B cell (primary cell): ENCODE data around the gene ACSL4. TPM values are rescaled to one million over a fixed set of nuclear protein-coding genes. Genes with fewer than 3 reads are reported as not detected.

Source experiments
- ATAC-seq: fragments of 200-7000 bp; cut with Tn5 transposase; one replicate; pipeline ENCODE4 v1.10.0; 2021; ENCODE audit warnings: low read depth, mild to moderate bottlenecking, moderate number of reproducible peaks, moderate library complexity
- CTCF ChIA-PET: fragments of 350-600 bp; sonication (Branson Sonifier 250); formaldehyde crosslinking; loops from one replicate; lab custom pipeline; 2021; ENCODE audit warnings: antibody characterized with exemption, inconsistent platforms; lab: Charles Lee
- POLR2A ChIA-PET: fragments of 350-600 bp; sonication (Branson Sonifier 250); formaldehyde crosslinking; loops from one replicate; lab custom pipeline; 2021; ENCODE audit warnings: antibody characterized with exemption; lab: Charles Lee
- DNase-seq: peaks from one replicate; pipeline ENCODE4 v3.0.0; 2013
- H2AFZ ChIP-seq: 2 replicates; pipeline ENCODE4 v1.6.1; 2012; ENCODE audit warnings: mild to moderate bottlenecking, low read depth, low read length; ENCODE audit not compliant: insufficient read depth, poor library complexity, severe bottlenecking
- H3K27ac ChIP-seq, 2 donors: 1 replicate in 1 of 2; 2 replicates in 1 of 2; pipeline ENCODE4 v1.5.1; 2012 to 2013; ENCODE audit warnings: low read length in 2 of 2, mild to moderate bottlenecking in 2 of 2, moderate library complexity in 1 of 2
- H3K27me3 ChIP-seq, 4 experiments: fragments of 200-600 bp in 1 of 4; sonication (generic) in 1 of 4; replicated peaks in 1 of 4; 1 replicate in 2 of 4; 2 replicates in 2 of 4; pipeline versions ENCODE4 v1.6.1 to v1.7.0; 2013 to 2016; ENCODE audit warnings: low read length in 3 of 4, mild to moderate bottlenecking in 2 of 4, mixed read lengths in 1 of 4, moderate library complexity in 1 of 4; ENCODE audit not compliant: insufficient read depth in 4 of 4, control insufficient read depth in 3 of 4; ENCODE audit errors: control extremely low read depth in 1 of 4
- H3K36me3 ChIP-seq, 2 experiments: replicated peaks in 1 of 2; 1 replicate in 1 of 2; 2 replicates in 1 of 2; pipeline versions ENCODE4 v1.6.1 to v1.7.1; 2013; ENCODE audit warnings: low read length in 1 of 2; ENCODE audit not compliant: insufficient read depth in 2 of 2, control insufficient read depth in 1 of 2; ENCODE audit errors: control extremely low read depth in 1 of 2, extremely low read depth in 1 of 2
- H3K4me1 ChIP-seq, 2 donors: fragments of 200-600 bp in 1 of 2; sonication (generic) in 1 of 2; 1 replicate in 1 of 2; 2 replicates in 1 of 2; pipeline versions ENCODE4 v1.5.1 to v1.6.1; 2013 to 2017; ENCODE audit warnings: low read length in 2 of 2; ENCODE audit not compliant: control insufficient read depth in 2 of 2, insufficient read depth in 2 of 2
- H3K4me2 ChIP-seq: replicated peaks from 2 replicates; pipeline ENCODE3; 2012; ENCODE audit warnings: mild to moderate bottlenecking, low read depth, low read length; ENCODE audit not compliant: poor library complexity, severe bottlenecking
- H3K4me3 ChIP-seq, 5 experiments: fragments of 200-600 bp in 1 of 5; sonication (generic) in 1 of 5; 1 replicate in 3 of 5; 2 replicates in 2 of 5; pipeline versions ENCODE4 v1.5.1 to v1.7.0; 2011 to 2016; ENCODE audit warnings: low read length in 4 of 5, mild to moderate bottlenecking in 4 of 5, low read depth in 2 of 5, control low read depth in 1 of 5, moderate library complexity in 1 of 5; ENCODE audit not compliant: insufficient read depth in 1 of 5; ENCODE audit errors: control extremely low read depth in 1 of 5, extremely low read depth in 1 of 5
- H3K79me2 ChIP-seq: fragments of 200-600 bp; sonication (generic); one replicate; pipeline ENCODE4 v1.6.0; 2016; ENCODE audit warnings: low read length; ENCODE audit not compliant: control insufficient read depth, insufficient read depth
- H3K9ac ChIP-seq: fragments of 200-600 bp; sonication (generic); 2 replicates; pipeline ENCODE4 v1.6.1; 2017; ENCODE audit warnings: mild to moderate bottlenecking, low read length, moderate library complexity
- H3K9me3 ChIP-seq, 3 donors: one replicate each; pipeline versions ENCODE4 v1.6.1 to v1.7.1; 2013; ENCODE audit warnings: low read length in 2 of 3; ENCODE audit not compliant: control insufficient read depth in 2 of 3, insufficient read depth in 1 of 3; ENCODE audit errors: control extremely low read depth in 1 of 3
- H4K20me1 ChIP-seq: 2 replicates; pipeline ENCODE4 v1.6.0; 2012; ENCODE audit warnings: mild to moderate bottlenecking, low read length; ENCODE audit not compliant: insufficient read depth, control insufficient read depth, poor library complexity, severe bottlenecking
- H3K27ac Mint-ChIP-seq: one replicate; pipeline ENCODE4 v1.8.0; 2021; ENCODE audit warnings: mixed read lengths
- H3K27me3 Mint-ChIP-seq: one replicate; pipeline ENCODE4 v1.8.0; 2021; ENCODE audit warnings: mixed read lengths
- H3K4me1 Mint-ChIP-seq: one replicate; pipeline ENCODE4 v1.8.0; 2021; ENCODE audit warnings: mixed read lengths
- H3K4me3 Mint-ChIP-seq: one replicate; pipeline ENCODE4 v1.8.0; 2021; ENCODE audit warnings: mixed read lengths
- H3K9me3 Mint-ChIP-seq: one replicate; pipeline ENCODE4 v1.8.0; 2022; ENCODE audit warnings: mixed read lengths; ENCODE audit not compliant: insufficient read depth
- EZH2 ChIP-seq: IDR thresholded peaks from 2 replicates; pipeline ENCODE4 v1.6.1; 2012; ENCODE audit warnings: borderline replicate concordance, low read depth, mild to moderate bottlenecking, moderate library complexity, low read length; ENCODE audit not compliant: insufficient read depth, poor library complexity, severe bottlenecking
- WGBS: methylation state at CpG from one replicate; pipeline ENCODE4 v1.1.5; 2013; ENCODE audit warnings: missing lambda C conversion rate; ENCODE audit not compliant: insufficient coverage; 5-methylcytosine and 5-hydroxymethylcytosine counted together
- intact Hi-C: fragments of 100-400 bp; cut with micrococcal nuclease; formaldehyde crosslinking; loops from one replicate; pipeline ENCODE4 v1.10.0; 2022
- polyA plus RNA-seq: library from polyadenylated mRNA; depleted of rRNA; stranded (reverse); fragments of >200 nt; gene quantifications from 2 replicates; pipeline ENCODE4 v1.2.3, GENCODE V29; 2012
- total RNA-seq, 2 donors: library from RNA; stranded (reverse); fragments of 120-200 nt in 1 of 2; gene quantifications; 1 replicate in 1 of 2; 2 replicates in 1 of 2; pipeline versions ENCODE4 v1.2.3 to v1.2.4, GENCODE V29; 2013 to 2022
- TF ChIP-seq, protein P1 (sequence below): fragments of 200-600 bp; IDR thresholded peaks from one replicate; pipeline ENCODE4 v1.8.0; 2022; ENCODE audit warnings: antibody characterized with exemption, mild to moderate bottlenecking

ACSL4 gene
- total and polyA plus RNA-seq, 2 donors (not counting 1 experiment from before 2014, with no cell fraction given), result 4.0 to 29.1 TPM

DNA sequence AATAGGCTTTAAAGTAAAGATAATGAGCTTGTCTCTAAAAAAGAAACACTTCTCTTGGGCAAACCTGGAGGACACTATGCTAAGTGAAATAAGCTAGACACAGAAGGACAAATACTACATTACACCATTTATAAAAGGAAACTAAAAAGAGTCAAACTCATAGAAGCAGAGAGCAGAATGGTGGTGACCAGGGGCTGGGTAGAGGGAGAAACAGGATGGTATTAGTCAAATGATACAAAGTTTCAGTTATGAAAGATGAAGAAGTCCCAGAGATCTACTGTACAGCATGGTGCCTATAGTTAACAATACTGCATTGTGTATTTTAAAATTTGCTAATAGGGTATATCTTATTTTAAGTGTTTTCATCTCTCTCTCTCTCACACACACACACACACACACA, 28.5 kb downstream of the ACSL4 start:
- CTCF ChIA-PET, result interaction anchor here (1.6 kb wide), 2 partner anchors 8 to 152 kb away, joined by 4 read pairs; no protein-coding TSS in a partner anchor
- Histone ChIP-seq H3K27me3 (no peaks in the 10 kb centered on the region), H3K9ac (no peak overlapping the region), H3K9me3 (no peaks in the 10 kb centered on the region), H3K4me3 (no peak overlapping the region), H2AFZ (no peak overlapping the region), H4K20me1 (peaks cover 4% of the 10 kb centered on the region), H3K36me3 (no peaks in the 10 kb centered on the region), H3K4me2 (no peak overlapping the region), H3K4me1 (peaks cover 24 to 25% of the 10 kb centered on the region in 2 donors), H3K79me2 (peaks cover 47% of the 10 kb centered on the region), H3K27ac (no peak overlapping the region)
- no peaks in the 10 kb centered on the region for H3K9me3 Mint-ChIP-seq
- peaks cover 38% of the 10 kb centered on the region for H3K4me1 Mint-ChIP-seq
- H3K27ac Mint-ChIP-seq, result no peak overlapping the region
- H3K27me3 Mint-ChIP-seq, result no peaks in the 10 kb centered on the region
- no peak for DNase-seq
- POLR2A ChIA-PET, result no interaction called here
- ATAC-seq, result no peak
- no peak for TF ChIP-seq EZH2
- TF ChIP-seq, protein P1, sequence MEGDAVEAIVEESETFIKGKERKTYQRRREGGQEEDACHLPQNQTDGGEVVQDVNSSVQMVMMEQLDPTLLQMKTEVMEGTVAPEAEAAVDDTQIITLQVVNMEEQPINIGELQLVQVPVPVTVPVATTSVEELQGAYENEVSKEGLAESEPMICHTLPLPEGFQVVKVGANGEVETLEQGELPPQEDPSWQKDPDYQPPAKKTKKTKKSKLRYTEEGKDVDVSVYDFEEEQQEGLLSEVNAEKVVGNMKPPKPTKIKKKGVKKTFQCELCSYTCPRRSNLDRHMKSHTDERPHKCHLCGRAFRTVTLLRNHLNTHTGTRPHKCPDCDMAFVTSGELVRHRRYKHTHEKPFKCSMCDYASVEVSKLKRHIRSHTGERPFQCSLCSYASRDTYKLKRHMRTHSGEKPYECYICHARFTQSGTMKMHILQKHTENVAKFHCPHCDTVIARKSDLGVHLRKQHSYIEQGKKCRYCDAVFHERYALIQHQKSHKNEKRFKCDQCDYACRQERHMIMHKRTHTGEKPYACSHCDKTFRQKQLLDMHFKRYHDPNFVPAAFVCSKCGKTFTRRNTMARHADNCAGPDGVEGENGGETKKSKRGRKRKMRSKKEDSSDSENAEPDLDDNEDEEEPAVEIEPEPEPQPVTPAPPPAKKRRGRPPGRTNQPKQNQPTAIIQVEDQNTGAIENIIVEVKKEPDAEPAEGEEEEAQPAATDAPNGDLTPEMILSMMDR, result no peak
- H3K4me3 Mint-ChIP-seq, result no peak overlapping the region
- intact Hi-C loops, result no loop called here

DNA sequence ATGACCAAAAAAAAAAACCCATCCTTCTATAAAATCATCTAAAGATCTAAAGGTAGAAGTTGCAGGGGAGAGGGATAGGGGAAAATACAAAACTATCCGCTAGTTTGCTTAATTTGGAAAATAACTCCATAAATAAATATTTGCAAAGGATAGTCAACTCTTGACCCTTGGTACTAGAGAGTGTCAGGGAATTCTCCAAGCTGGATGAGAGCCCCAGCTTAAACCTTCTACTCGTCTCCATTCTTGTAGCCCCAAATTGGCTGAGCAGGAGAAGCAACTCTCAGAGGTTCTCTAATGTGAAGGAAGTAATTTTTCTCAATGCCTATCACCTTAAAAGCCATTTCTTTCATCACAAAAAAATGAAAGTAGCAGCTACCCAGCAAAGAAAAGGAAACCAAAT, 35.2 kb downstream of the ACSL4 start:
- intact Hi-C loops, result no loop called here
- Histone ChIP-seq H3K9ac (no peak overlapping the region), H3K79me2 (peaks cover 46% of the 10 kb centered on the region), H3K4me3 (no peak overlapping the region), H3K4me2 (no peak overlapping the region), H3K4me1 (no peaks in the 10 kb centered on the region), H2AFZ (no peak overlapping the region), H4K20me1 (peaks cover 4% of the 10 kb centered on the region), H3K36me3 (peaks cover 0 to 4% of the 10 kb centered on the region in 2 experiments), H3K9me3 (no peaks in the 10 kb centered on the region), H3K27me3 (no peaks in the 10 kb centered on the region), H3K27ac (no peak overlapping the region)
- ChIA-PET CTCF (interaction anchor here (1.0 to 1.1 kb wide), 2 partner anchors 12 to 448 kb away, joined by 3 read pairs; no protein-coding TSS in a partner anchor), POLR2A (interaction anchor here (0.5 kb wide), 1 partner anchor 1917 kb away, joined by 3 read pairs; no protein-coding TSS in a partner anchor)
- DNase-seq (no peak), ATAC-seq (no peak)
- TF ChIP-seq, protein P1, result no peak
- TF ChIP-seq EZH2, result no peak
- Mint-ChIP-seq H3K27me3 (no peaks in the 10 kb centered on the region), H3K4me1 (peaks cover 17% of the 10 kb centered on the region), H3K9me3 (no peaks in the 10 kb centered on the region), H3K4me3 (no peak overlapping the region), H3K27ac (no peak overlapping the region)
- no CpG with 5 or more reads among the region's 2 CpGs for WGBS
